PFSK-1 (cell line): Measurements from ENCODE around the gene TMEM128.

Experiments
- FOXP2 ChIP-seq: optimal IDR thresholded peaks from 2 replicates; pipeline ENCODE3; 2011; ENCODE audit warnings: borderline replicate concordance, control low read depth, inconsistent platforms; ENCODE audit not compliant: insufficient read depth; ENCODE audit errors: extremely low read length, extremely low read depth
- POLR2AphosphoS5 ChIP-seq: IDR thresholded peaks from 2 replicates; pipeline ENCODE4 v1.6.1; 2012; ENCODE audit warnings: low read depth, mild to moderate bottlenecking, control low read depth, low read length, moderate library complexity
- SIN3A ChIP-seq: IDR thresholded peaks from 2 replicates; pipeline ENCODE4 v1.6.1; 2012; ENCODE audit warnings: mild to moderate bottlenecking, low read length, moderate library complexity, borderline replicate concordance; ENCODE audit not compliant: insufficient read depth
- TAF1 ChIP-seq: IDR thresholded peaks from 2 replicates; pipeline ENCODE4 v1.6.1; 2012; ENCODE audit warnings: low read length, control low read depth, borderline replicate concordance; ENCODE audit not compliant: insufficient read depth
- TF ChIP-seq, protein P1 (sequence below), 2 experiments: IDR thresholded peaks; 2 replicates each; pipeline versions ENCODE4 v1.6.1 to v1.8.0; 2011 to 2012; ENCODE audit warnings: low read depth in 2 of 2, low read length in 2 of 2, control low read depth in 1 of 2, inconsistent platforms in 1 of 2, mild to moderate bottlenecking in 1 of 2, moderate library complexity in 1 of 2; ENCODE audit not compliant: insufficient read depth in 1 of 2

DNA sequence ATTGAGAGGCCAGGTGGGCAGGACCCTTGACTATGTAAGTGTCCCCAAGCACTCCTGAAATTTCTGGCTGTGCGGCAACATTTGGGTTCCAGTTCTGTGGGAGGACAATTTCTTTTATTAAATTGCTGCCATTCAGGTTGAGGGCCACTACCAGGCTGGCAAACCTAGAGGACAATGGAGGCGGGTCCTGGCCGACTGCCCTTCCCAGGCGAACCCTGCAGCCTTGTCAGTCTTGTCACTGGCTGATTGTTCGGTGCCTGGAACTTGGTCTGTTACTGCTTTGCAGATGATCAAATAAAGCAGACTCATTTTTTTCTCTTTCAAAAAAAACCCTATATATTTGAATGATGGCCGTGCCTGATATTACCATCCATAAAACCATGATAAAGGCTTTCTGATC lies 6.6 kb upstream of the TMEM128 start:
- no peak for TF ChIP-seq POLR2AphosphoS5
- no peak for TF ChIP-seq SIN3A
- no peak for TF ChIP-seq TAF1
- TF ChIP-seq, protein P1, sequence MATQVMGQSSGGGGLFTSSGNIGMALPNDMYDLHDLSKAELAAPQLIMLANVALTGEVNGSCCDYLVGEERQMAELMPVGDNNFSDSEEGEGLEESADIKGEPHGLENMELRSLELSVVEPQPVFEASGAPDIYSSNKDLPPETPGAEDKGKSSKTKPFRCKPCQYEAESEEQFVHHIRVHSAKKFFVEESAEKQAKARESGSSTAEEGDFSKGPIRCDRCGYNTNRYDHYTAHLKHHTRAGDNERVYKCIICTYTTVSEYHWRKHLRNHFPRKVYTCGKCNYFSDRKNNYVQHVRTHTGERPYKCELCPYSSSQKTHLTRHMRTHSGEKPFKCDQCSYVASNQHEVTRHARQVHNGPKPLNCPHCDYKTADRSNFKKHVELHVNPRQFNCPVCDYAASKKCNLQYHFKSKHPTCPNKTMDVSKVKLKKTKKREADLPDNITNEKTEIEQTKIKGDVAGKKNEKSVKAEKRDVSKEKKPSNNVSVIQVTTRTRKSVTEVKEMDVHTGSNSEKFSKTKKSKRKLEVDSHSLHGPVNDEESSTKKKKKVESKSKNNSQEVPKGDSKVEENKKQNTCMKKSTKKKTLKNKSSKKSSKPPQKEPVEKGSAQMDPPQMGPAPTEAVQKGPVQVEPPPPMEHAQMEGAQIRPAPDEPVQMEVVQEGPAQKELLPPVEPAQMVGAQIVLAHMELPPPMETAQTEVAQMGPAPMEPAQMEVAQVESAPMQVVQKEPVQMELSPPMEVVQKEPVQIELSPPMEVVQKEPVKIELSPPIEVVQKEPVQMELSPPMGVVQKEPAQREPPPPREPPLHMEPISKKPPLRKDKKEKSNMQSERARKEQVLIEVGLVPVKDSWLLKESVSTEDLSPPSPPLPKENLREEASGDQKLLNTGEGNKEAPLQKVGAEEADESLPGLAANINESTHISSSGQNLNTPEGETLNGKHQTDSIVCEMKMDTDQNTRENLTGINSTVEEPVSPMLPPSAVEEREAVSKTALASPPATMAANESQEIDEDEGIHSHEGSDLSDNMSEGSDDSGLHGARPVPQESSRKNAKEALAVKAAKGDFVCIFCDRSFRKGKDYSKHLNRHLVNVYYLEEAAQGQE (IDR thresholded peaks at IDR 0.05; ENCODE audit: insufficient read depth in 1 of 2, low read depth in 2 of 2, low read length in 2 of 2): no peak
- no peak for TF ChIP-seq FOXP2
